Ovary (tissue), 3 donors: ENCODE measurements around the gene PRPF40A.

ENCODE experiments used
- CTCF ChIP-seq, 3 donors: fragments of 450-650 bp in 2 of 3; fragments of 200-600 bp in 1 of 3; IDR thresholded peaks; one replicate each; pipeline versions ENCODE4 v1.5.1 to v1.8.0; 2016 to 2022; ENCODE audit warnings: antibody characterized with exemption in 3 of 3, mild to moderate bottlenecking in 1 of 3
- EP300 ChIP-seq: sonication (generic); formaldehyde crosslinking; IDR thresholded peaks from one replicate; pipeline ENCODE4 v1.6.1; 2017; ENCODE audit warnings: antibody characterized with exemption
- POLR2A ChIP-seq: fragments of 450-650 bp; IDR thresholded peaks from one replicate; pipeline ENCODE4 v1.6.1; 2017; ENCODE audit warnings: antibody characterized with exemption, mild to moderate bottlenecking, moderate library complexity
- donor health status: DM: no; HTN: no; CAD: no.

DNA sequence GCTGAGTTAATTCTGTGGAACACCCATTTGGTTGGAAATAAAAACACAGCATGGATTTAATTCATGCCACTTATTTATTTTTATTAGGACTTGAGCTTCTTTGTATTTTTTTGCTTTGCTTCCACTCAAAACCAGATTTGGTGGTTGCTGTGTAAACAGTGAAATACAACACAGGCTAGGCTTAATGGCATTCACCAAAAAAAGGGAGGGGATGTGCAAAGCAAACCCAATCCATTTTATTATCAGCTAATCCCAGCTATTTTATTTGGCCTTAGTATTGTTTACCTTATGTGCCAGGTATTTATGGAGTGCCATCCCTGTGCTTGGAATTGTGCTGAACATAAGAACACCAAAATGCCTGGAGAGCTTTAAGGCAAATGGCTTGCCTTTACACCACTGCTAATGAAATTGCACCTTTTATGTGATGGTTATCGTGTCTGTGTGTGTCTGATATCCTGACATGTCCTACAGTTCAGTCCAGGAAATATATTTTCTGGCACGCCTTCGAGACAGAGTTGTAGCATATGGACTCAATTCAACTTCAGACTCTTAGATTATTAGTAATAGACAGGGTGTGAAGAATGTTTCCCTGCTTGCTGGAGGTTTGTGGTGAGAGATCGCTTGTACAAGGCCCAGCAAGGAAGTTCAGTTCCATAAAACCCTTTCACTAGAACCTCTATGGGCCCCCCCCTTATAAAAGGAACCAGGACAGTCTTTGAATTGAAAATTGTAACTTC lies 99.6 kb downstream of the PRPF40A start:
- TF ChIP-seq POLR2A (no peak), CTCF (IDR thresholded peaks at IDR 0.05) (no peak), EP300 (no peak)
